SU-DHL-6 (cell line): ENCODE measurements around the gene USO1.
"Not testable (repeated sequence)": the region's sequence is repeated elsewhere in the genome, so short reads cannot be mapped to it uniquely, and the experiment has no call there.

ENCODE experiments used
- H2AFZ ChIP-seq: fragments of 200-600 bp; sonication (generic); 2 replicates; pipeline ENCODE4 v1.6.1; 2014; ENCODE audit warnings: low read depth, mild to moderate bottlenecking, moderate library complexity, mixed read lengths, antibody characterized with exemption, low read length; ENCODE audit not compliant: severe bottlenecking
- H3F3A ChIP-seq: fragments of 200-600 bp; shearing (Covaris generic); 2 replicates; pipeline ENCODE4 v1.6.0; 2016; ENCODE audit warnings: antibody characterized with exemption, mild to moderate bottlenecking; ENCODE audit not compliant: insufficient read depth
- H3K27ac ChIP-seq: fragments of 200-600 bp; sonication (generic); 2 replicates; pipeline ENCODE4 v1.5.1; 2016; ENCODE audit warnings: low read depth, mild to moderate bottlenecking, low read length, moderate library complexity, mixed read lengths
- H3K27me3 ChIP-seq: fragments of 200-600 bp; sonication (generic), shearing (Covaris generic); 2 replicates; pipeline ENCODE4 v1.6.0; 2014; ENCODE audit warnings: mild to moderate bottlenecking, low read length
- H3K36me3 ChIP-seq: fragments of 200-600 bp; sonication (generic); 2 replicates; pipeline ENCODE4 v1.6.1; 2014; ENCODE audit warnings: mild to moderate bottlenecking, low read length, mixed read lengths
- H3K4me2 ChIP-seq: fragments of 300-600, 200-600 bp; shearing (Covaris generic), sonication (generic); 2 replicates; pipeline ENCODE4 v1.6.0; 2014; ENCODE audit warnings: low read length, low read depth, mild to moderate bottlenecking; ENCODE audit not compliant: poor library complexity, severe bottlenecking
- H3K4me3 ChIP-seq: fragments of 200-600 bp; sonication (generic); 2 replicates; pipeline ENCODE4 v1.5.1; 2014; ENCODE audit warnings: antibody characterized with exemption, low read length, mild to moderate bottlenecking, mixed read lengths; ENCODE audit not compliant: insufficient read depth, poor library complexity, severe bottlenecking
- H3K79me2 ChIP-seq: fragments of 200-600 bp; sonication (generic); 2 replicates; pipeline ENCODE4 v1.6.1; 2014; ENCODE audit warnings: mild to moderate bottlenecking, low read length, moderate library complexity; ENCODE audit not compliant: insufficient read depth
- H3K9ac ChIP-seq: fragments of 200-600 bp; sonication (generic); 2 replicates; pipeline ENCODE4 v1.7.0; 2014; ENCODE audit warnings: mild to moderate bottlenecking, low read length
- H3K9me2 ChIP-seq: fragments of 200-600 bp; sonication (generic); replicated peaks from 2 replicates; pipeline ENCODE4 v1.6.1; 2014; ENCODE audit warnings: low read length; ENCODE audit not compliant: insufficient read depth
- H3K9me3 ChIP-seq: fragments of 200-600 bp; sonication (generic); 2 replicates; pipeline ENCODE4 v1.6.1; 2014; ENCODE audit warnings: low read length, mixed read lengths; ENCODE audit not compliant: insufficient read depth
- H4K20me1 ChIP-seq: fragments of 200-600 bp; sonication (generic); 2 replicates; pipeline ENCODE4 v1.6.1; 2014; ENCODE audit warnings: low read depth, mild to moderate bottlenecking, antibody characterized with exemption, low read length, moderate library complexity, mixed read lengths
- CTCF ChIP-seq: fragments of 200-600 bp; sonication (generic); IDR thresholded peaks from one replicate; pipeline ENCODE4 v1.5.1; 2017; ENCODE audit warnings: antibody characterized with exemption, mild to moderate bottlenecking, low read length, moderate library complexity; ENCODE audit not compliant: insufficient read depth, poor library complexity, severe bottlenecking
- EZH2phosphoT487 ChIP-seq: fragments of 200-600 bp; sonication (generic), shearing (Covaris generic); conservative IDR thresholded peaks from 2 replicates; pipeline ENCODE4 v1.6.1; 2018; ENCODE audit warnings: mild to moderate bottlenecking, antibody characterized with exemption, low read length, moderate library complexity, mixed read lengths

Gene USO1

GRCh38 chr4:75800972-75801371 lies 76.6 kb downstream of the USO1 start:
- Histone ChIP-seq H3K27me3 (no peaks in the 10 kb centered on the region), H3F3A (no peaks in the 10 kb centered on the region), H3K79me2 (no peaks in the 10 kb centered on the region), H3K9me2 (no peaks in the 10 kb centered on the region), H3K36me3 (no peaks in the 10 kb centered on the region; the same call in 1 of the 2 replicates), H3K4me3 (no peak overlapping the region), H4K20me1 (no peaks in the 10 kb centered on the region), H3K9me3 (no peaks in the 10 kb centered on the region), H3K27ac (no peak overlapping the region), H3K4me2 (no peak overlapping the region), H2AFZ (no peak overlapping the region), H3K9ac (no peak overlapping the region)
- TF ChIP-seq EZH2phosphoT487, result no peak
- no peak for TF ChIP-seq CTCF

DNA sequence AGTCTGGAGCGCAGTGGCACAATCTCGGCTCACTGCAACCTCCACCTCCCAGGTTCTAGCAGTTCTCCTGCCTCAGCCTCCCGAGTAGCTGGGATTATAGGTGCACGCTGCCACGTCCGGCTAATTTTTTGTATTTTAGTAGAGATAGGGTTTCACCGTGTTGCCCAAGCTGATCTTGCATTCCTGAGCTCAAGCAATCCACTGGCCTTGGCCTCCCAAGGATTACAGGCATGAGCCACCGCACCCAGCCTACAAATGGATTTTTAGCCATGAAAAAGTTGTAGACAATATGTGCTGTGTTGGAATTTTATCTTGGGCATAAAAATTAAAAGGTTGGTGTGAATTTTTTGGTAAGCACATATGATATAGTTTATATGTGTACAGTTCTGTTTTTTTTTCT lies 81.7 kb downstream of the USO1 start:
- not testable (repeated sequence) for H3K9me2 ChIP-seq, H3K36me3 ChIP-seq, H3K79me2 ChIP-seq, H3K9ac ChIP-seq, H3K9me3 ChIP-seq, H3K27me3 ChIP-seq, H3K4me3 ChIP-seq, H3K4me2 ChIP-seq, H3F3A ChIP-seq, H3K27ac ChIP-seq, H4K20me1 ChIP-seq, H2AFZ ChIP-seq

DNA sequence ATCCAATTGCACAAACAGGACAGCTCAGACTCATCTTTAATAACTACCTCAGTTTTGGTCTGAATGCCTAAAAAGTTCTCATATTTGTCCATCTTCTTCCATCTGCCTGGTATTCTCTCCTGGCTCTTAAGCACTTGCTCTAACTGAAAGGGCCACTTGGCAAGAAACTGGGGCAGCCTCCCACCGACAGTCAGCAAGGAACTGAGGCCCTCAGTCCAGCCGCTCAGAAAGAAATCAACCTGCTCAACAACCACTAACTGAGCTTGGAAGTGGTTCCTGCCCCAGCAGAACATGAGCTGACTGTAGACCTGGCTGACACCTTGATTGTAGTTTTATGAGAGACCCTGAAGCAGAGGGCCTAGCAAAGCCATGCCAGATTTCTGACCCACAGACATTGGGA lies 93.5 kb downstream of the USO1 start:
- no peaks in the 10 kb centered on the region for H3K36me3 ChIP-seq
- H3K4me2 ChIP-seq, result no peak overlapping the region
- no peaks in the 10 kb centered on the region for H4K20me1 ChIP-seq
- H3K27me3 ChIP-seq, result no peaks in the 10 kb centered on the region
- H2AFZ ChIP-seq, result no peak overlapping the region
- no peak overlapping the region for H3K27ac ChIP-seq
- TF ChIP-seq EZH2phosphoT487 (no peak), CTCF (no peak)
- H3K9me2 ChIP-seq, result no peaks in the 10 kb centered on the region
- H3K9me3 ChIP-seq, result no peaks in the 10 kb centered on the region
- H3K9ac ChIP-seq, result no peak overlapping the region
- H3K79me2 ChIP-seq, result no peaks in the 10 kb centered on the region
- no peaks in the 10 kb centered on the region for H3F3A ChIP-seq
- no peak overlapping the region for H3K4me3 ChIP-seq

- Histone ChIP-seq H3K79me2 (no peaks in the 10 kb centered on the region), H3K36me3 (no peaks in the 10 kb centered on the region), H3K9me3 (no peaks in the 10 kb centered on the region), H3K27ac (no peak overlapping the region), H3K27me3 (no peaks in the 10 kb centered on the region), H4K20me1 (no peaks in the 10 kb centered on the region), H3K9ac (no peak overlapping the region), H3K4me3 (no peak overlapping the region), H3K4me2 (no peak overlapping the region), H3K9me2 (no peaks in the 10 kb centered on the region), H3F3A (no peaks in the 10 kb centered on the region), H2AFZ (no peak overlapping the region)
- TF ChIP-seq EZH2phosphoT487, result no peak
- no peak for TF ChIP-seq CTCF
Observed at GRCh38 chr4:75819121-75819520, 94.7 kb downstream of the USO1 start.
